K562 (cell line): ENCODE results near the gene KLK2. TPM values are rescaled to one million over a fixed set of nuclear protein-coding genes. Genes with fewer than 3 reads are reported as not detected.

Experiments used
- BHLHE40 ChIP-seq: IDR thresholded peaks from 2 replicates; pipeline ENCODE4 v1.6.1; 2011; ENCODE audit warnings: low read length, improper control_type of control experiment
- RAD21 ChIP-seq, 2 experiments: fragments of 250-450 bp in 1 of 2; fragments of 450-650 bp in 1 of 2; sonication (Bioruptor Pico) in 1 of 2; formaldehyde crosslinking in 1 of 2; IDR thresholded peaks in 1 of 2; conservative IDR thresholded peaks in 1 of 2; 2 replicates each; pipeline versions ENCODE4 v1.4.0 to v1.8.0; 2020 to 2022; ENCODE audit warnings: mild to moderate bottlenecking in 2 of 2, moderate library complexity in 1 of 2
- REST ChIP-seq, 2 experiments: fragments of 450-650 bp; formaldehyde crosslinking in 1 of 2; IDR thresholded peaks; 2 replicates each; pipeline versions ENCODE4 v1.4.0 to v1.6.1; 2014 to 2020; ENCODE audit warnings: mild to moderate bottlenecking in 2 of 2, borderline replicate concordance in 1 of 2, low read depth in 1 of 2
- SMC3 ChIP-seq: conservative IDR thresholded peaks from 2 replicates; pipeline ENCODE4 v1.6.1; 2011; ENCODE audit warnings: low read depth, low read length, improper control_type of control experiment; ENCODE audit not compliant: insufficient read depth
- VEZF1 ChIP-seq: fragments of 200-800 bp; sonication (Bioruptor generic); IDR thresholded peaks from 2 replicates; pipeline ENCODE4 v1.6.1; 2017; ENCODE audit warnings: missing genetic modification characterization, missing compliant biosample characterization
- ZFP36 ChIP-seq: fragments of 150-350 bp; IDR thresholded peaks from 2 replicates; pipeline ENCODE4 v1.6.1; 2018; ENCODE audit warnings: low read length, low read depth; ENCODE audit not compliant: partially characterized antibody
- ZKSCAN3 ChIP-seq: fragments of 250-450 bp; sonication (Bioruptor Pico); IDR thresholded peaks from 2 replicates; pipeline ENCODE4 v1.4.0; 2020
- polyA plus RNA-seq, 8 experiments: library from polyadenylated mRNA; depleted of rRNA in 4 of 8; stranded (reverse) in 5 of 8; unstranded in 3 of 8; fragments of >200 nt; fragmentation: Nextera tagmentation in 2 of 8; fragmentation: Illumina TruSeq in 1 of 8; extraction: Ambion mirVana in 2 of 8; extraction: Trizol in 1 of 8; gene quantifications; 2 replicates each; pipeline versions ENCODE4 v1.2.1 to v1.2.3, GENCODE V29; 2011 to 2014; ENCODE audit warnings: inconsistent platforms in 1 of 8, missing spikeins in 1 of 8
- total RNA-seq, 7 experiments: library from RNA; depleted of rRNA in 6 of 7; stranded (reverse); fragments of >200 nt in 6 of 7; fragmentation: Illumina TruSeq in 2 of 7; extraction: Trizol in 2 of 7; gene quantifications; 2 replicates each; pipeline versions ENCODE4 v1.2.1 to v1.2.3, GENCODE V29; 2011 to 2021; ENCODE audit warnings: low replicate concordance in 1 of 7

Gene KLK2
- total and polyA plus RNA-seq, 9 of the 15 experiments (the other 6 are each of a cell fraction or from before 2014, with no cell fraction given) = 0.11 to 0.47 (median 0.23) TPM; not detected in 1

GRCh38 chr19:50906217-50906616, 33.0 kb downstream of the KLK2 start (continued):
- TF ChIP-seq VEZF1 (CRISPR knock-in tag) (peak; percentile 21; the same call in 1 of the 2 replicates), RAD21 (CRISPR knock-in tag; conservative IDR thresholded peaks at IDR 0.05 in 1 of 2, IDR thresholded peaks at IDR 0.05 in 1 of 2) (peak in 1 of 2 experiments; percentile 42; a peak in 2 of 4 replicates), ZFP36 (peak; percentile 40), BHLHE40 (peak; percentile 70), REST (IDR thresholded peaks at IDR 0.05; ENCODE audit: borderline replicate concordance) (peak; percentile 25; the same call in 1 of the 2 replicates), REST (CRISPR knock-in tag; IDR thresholded peaks at IDR 0.05; ENCODE audit: low read depth) (no peak), ZKSCAN3 (CRISPR knock-in tag) (no peak), SMC3 (peak; percentile 38; the same call in 1 of the 2 replicates)
